ENCODE measurements around the gene SLC22A31.

- TF ChIP-seq CTCF (conservative IDR thresholded peaks at IDR 0.05 in 1 of 2, IDR thresholded peaks at IDR 0.05 in 1 of 2; ENCODE audit: low read depth in 1 of 2, low read length in 2 of 2) = no peak
- TF ChIP-seq EZH2 (IDR thresholded peaks at IDR 0.05; ENCODE audit: low read length, missing control alignments) = no peak
These were observed 16.2 kb downstream of the SLC22A31 start for GRCh38 chr16:89183975-89184676.

Data from fibroblast of lung (primary cell).